SJCRH30 (cell line): ENCODE measurements around the gene GTF3C4. TPM values are rescaled to one million over a fixed set of nuclear protein-coding genes. Genes with fewer than 3 reads are reported as not detected.
A peak's percentile ranks its signal among the peaks of the same experiment; 100 is the strongest.
"Not testable (repeated sequence)": the region's sequence is repeated elsewhere in the genome, so short reads cannot be mapped to it uniquely, and the experiment has no call there.

Source experiments
- DNase-seq, 2 experiments: peaks; one replicate each; pipeline ENCODE4 v3.0.0-alpha.2; 2015 to 2020
- H3K27ac ChIP-seq: fragments of 250-450 bp; sonication (Bioruptor Pico); 2 replicates; pipeline ENCODE4 v1.5.1; 2020; ENCODE audit warnings: mild to moderate bottlenecking, moderate library complexity
- H3K27me3 ChIP-seq: fragments of 250-450 bp; sonication (Bioruptor Pico); 2 replicates; pipeline ENCODE4 v1.5.1; 2020; ENCODE audit warnings: mild to moderate bottlenecking, moderate library complexity
- H3K36me3 ChIP-seq: fragments of 250-450 bp; sonication (Bioruptor Pico); 2 replicates; pipeline ENCODE4 v1.5.1; 2020; ENCODE audit warnings: mild to moderate bottlenecking, moderate library complexity
- H3K4me1 ChIP-seq: fragments of 250-450 bp; sonication (Bioruptor Pico); 2 replicates; pipeline ENCODE4 v1.5.1; 2020; ENCODE audit warnings: mild to moderate bottlenecking, moderate library complexity
- H3K4me3 ChIP-seq: fragments of 250-450 bp; sonication (Bioruptor Pico); 2 replicates; pipeline ENCODE4 v1.5.1; 2020; ENCODE audit warnings: mild to moderate bottlenecking, moderate library complexity
- H3K9me3 ChIP-seq: fragments of 250-450 bp; sonication (Bioruptor Pico); replicated peaks from 2 replicates; pipeline ENCODE4 v1.5.1; 2020; ENCODE audit warnings: mild to moderate bottlenecking, moderate library complexity
- total RNA-seq: library from RNA; depleted of rRNA; stranded (reverse); fragments of >200 nt; shearing (Covaris generic); gene quantifications from 2 replicates; pipeline ENCODE4 v1.2.3, GENCODE V29; 2014

The GTF3C4 gene
- total RNA-seq, 1 experiment from 2014 or later: 39.0 TPM

- Histone ChIP-seq H3K27me3 (no peaks in the 10 kb centered on the region), H3K4me1 (no peaks in the 10 kb centered on the region), H3K4me3 (no peak overlapping the region), H3K36me3 (no peaks in the 10 kb centered on the region), H3K27ac (no peak overlapping the region), H3K9me3 (peaks cover 29% of the 10 kb centered on the region)
- no peak for DNase-seq
These were observed 32.0 kb downstream of the GTF3C4 start for GRCh38 chr9:132702254-132702653.

- H3K4me1 ChIP-seq: no peaks in the 10 kb centered on the region
- no peaks in the 10 kb centered on the region for H3K36me3 ChIP-seq
- H3K27ac ChIP-seq: no peak overlapping the region
- peaks cover 20% of the 10 kb centered on the region; the same call in 1 of the 2 replicates for H3K9me3 ChIP-seq
- no peaks in the 10 kb centered on the region for H3K27me3 ChIP-seq
- DNase-seq: no peak
- H3K4me3 ChIP-seq: no peak overlapping the region
These were observed 33.1 kb downstream of the GTF3C4 start for GRCh38 chr9:132703336-132703735.

GRCh38 chr9:132708239-132708638 is 38.0 kb downstream of the GTF3C4 start:
- no peak for DNase-seq
- Histone ChIP-seq H3K27me3 (no peaks in the 10 kb centered on the region), H3K27ac (no peak overlapping the region), H3K9me3 (peaks cover 7% of the 10 kb centered on the region; the same call in 1 of the 2 replicates), H3K36me3 (no peaks in the 10 kb centered on the region), H3K4me1 (no peaks in the 10 kb centered on the region), H3K4me3 (no peak overlapping the region)

GRCh38 chr9:132708769-132709430 is 38.6 kb downstream of the GTF3C4 start:
- H3K9me3 ChIP-seq: 0 out of 2 replicates have a peak, but pooled peaks cover 5% of the 10 kb centered on the region
- no peaks in the 10 kb centered on the region for H3K27me3 ChIP-seq
- no peak overlapping the region for H3K27ac ChIP-seq

GRCh38 chr9:132710333-132710732 is 40.1 kb downstream of the GTF3C4 start:
- H3K4me1 ChIP-seq: no peaks in the 10 kb centered on the region
- DNase-seq: no peak

More at GRCh38 chr9:132708769-132709430, 38.6 kb downstream of the GTF3C4 start:
- no peak overlapping the region for H3K4me3 ChIP-seq
- no peaks in the 10 kb centered on the region for H3K36me3 ChIP-seq
- no peak for DNase-seq
- H3K4me1 ChIP-seq: no peaks in the 10 kb centered on the region

GRCh38 chr9:132711152-132711551 is 40.9 kb downstream of the GTF3C4 start:
- not testable (repeated sequence) for DNase-seq, H3K4me3 ChIP-seq, H3K36me3 ChIP-seq, H3K9me3 ChIP-seq, H3K27ac ChIP-seq, H3K27me3 ChIP-seq, H3K4me1 ChIP-seq

More at GRCh38 chr9:132710333-132710732, 40.1 kb downstream of the GTF3C4 start:
- H3K27ac ChIP-seq: no peak overlapping the region
- H3K9me3 ChIP-seq: 0 out of 2 replicates have a peak, but pooled peaks cover 5% of the 10 kb centered on the region
- H3K27me3 ChIP-seq: no peaks in the 10 kb centered on the region
- no peaks in the 10 kb centered on the region for H3K36me3 ChIP-seq
- H3K4me3 ChIP-seq: no peak overlapping the region

GRCh38 chr9:132711846-132712245 is 41.6 kb downstream of the GTF3C4 start:
- Histone ChIP-seq H3K4me3 (no peak overlapping the region), H3K27me3 (no peaks in the 10 kb centered on the region), H3K4me1 (no peaks in the 10 kb centered on the region), H3K27ac (no peak overlapping the region), H3K36me3 (no peaks in the 10 kb centered on the region), H3K9me3 (no peaks in the 10 kb centered on the region)
- DNase-seq: no peak

- peak in 1 of 2 experiments; percentile 56 for DNase-seq
- no peaks in the 10 kb centered on the region for H3K4me1 ChIP-seq
- no peak overlapping the region for H3K4me3 ChIP-seq
- no peak overlapping the region for H3K27ac ChIP-seq
- no peaks in the 10 kb centered on the region for H3K27me3 ChIP-seq
- no peaks in the 10 kb centered on the region for H3K36me3 ChIP-seq
- no peaks in the 10 kb centered on the region for H3K9me3 ChIP-seq
These were observed 42.5 kb downstream of the GTF3C4 start for GRCh38 chr9:132712753-132713152.

GRCh38 chr9:132716007-132716406 is 45.7 kb downstream of the GTF3C4 start:
- Histone ChIP-seq H3K4me3 (no peak overlapping the region), H3K4me1 (no peaks in the 10 kb centered on the region), H3K36me3 (no peaks in the 10 kb centered on the region), H3K27ac (no peak overlapping the region), H3K27me3 (no peaks in the 10 kb centered on the region), H3K9me3 (no peaks in the 10 kb centered on the region)
- no peak for DNase-seq

- Histone ChIP-seq H3K9me3 (no peaks in the 10 kb centered on the region), H3K27me3 (no peaks in the 10 kb centered on the region), H3K36me3 (no peaks in the 10 kb centered on the region), H3K4me3 (no peak overlapping the region), H3K4me1 (no peaks in the 10 kb centered on the region), H3K27ac (no peak overlapping the region)
- no peak for DNase-seq
These were observed 47.2 kb downstream of the GTF3C4 start for GRCh38 chr9:132717326-132717945.

GRCh38 chr9:132718381-132718928 is 48.2 kb downstream of the GTF3C4 start:
- not testable (repeated sequence) for H3K9me3 ChIP-seq, H3K36me3 ChIP-seq, H3K27ac ChIP-seq, DNase-seq, H3K27me3 ChIP-seq, H3K4me1 ChIP-seq, H3K4me3 ChIP-seq

- Histone ChIP-seq H3K4me1 (peaks cover 5% of the 10 kb centered on the region), H3K27ac (no peak overlapping the region), H3K4me3 (no peak overlapping the region), H3K27me3 (no peaks in the 10 kb centered on the region), H3K9me3 (no peaks in the 10 kb centered on the region), H3K36me3 (no peaks in the 10 kb centered on the region)
- DNase-seq: no peak
These were observed 51.4 kb downstream of the GTF3C4 start for GRCh38 chr9:132721661-132722060.

GRCh38 chr9:132722564-132723065 is 52.4 kb downstream of the GTF3C4 start:
- Histone ChIP-seq H3K9me3 (no peaks in the 10 kb centered on the region), H3K36me3 (no peaks in the 10 kb centered on the region), H3K27me3 (no peaks in the 10 kb centered on the region), H3K4me3 (no peak overlapping the region), H3K4me1 (peaks cover 13% of the 10 kb centered on the region), H3K27ac (no peak overlapping the region)
- no peak for DNase-seq

GRCh38 chr9:132723809-132724208 is 53.5 kb downstream of the GTF3C4 start:
- Histone ChIP-seq H3K27me3 (no peaks in the 10 kb centered on the region), H3K4me3 (no peak overlapping the region), H3K36me3 (no peaks in the 10 kb centered on the region), H3K9me3 (no peaks in the 10 kb centered on the region), H3K4me1 (peaks cover 25% of the 10 kb centered on the region), H3K27ac (no peak overlapping the region)
- no peak for DNase-seq

- Histone ChIP-seq H3K27me3 (no peaks in the 10 kb centered on the region), H3K9me3 (no peaks in the 10 kb centered on the region), H3K4me1 (peaks cover 28% of the 10 kb centered on the region), H3K4me3 (no peak overlapping the region), H3K27ac (no peak overlapping the region), H3K36me3 (no peaks in the 10 kb centered on the region)
- no peak for DNase-seq
These were observed 55.0 kb downstream of the GTF3C4 start for GRCh38 chr9:132725306-132725705.
